ENCODE data around the gene CAPN7. TPM values are rescaled to one million over a fixed set of nuclear protein-coding genes. Genes with fewer than 3 reads are reported as not detected.

Gene CAPN7
- 10 to 100 TPM; 42.2 to 72.3 (median 49.9) TPM for total RNA-seq
- polyA plus RNA-seq, result 10 to 100 TPM; 10.8 to 13.6 (median 11.2) TPM
- long read RNA-seq, donor 1, full-length matches to known transcripts, result 4 of 4 reads
- long read RNA-seq, donor 1, partial matches to known transcripts, result 0 of 4 reads
- long read RNA-seq, donor 1, other reads (novel, unspliced or antisense), result 0 of 4 reads
- long read RNA-seq, donor 2, full-length matches to known transcripts, result 1 of 1 reads
- long read RNA-seq, donor 2, partial matches to known transcripts, result 0 of 1 reads
- long read RNA-seq, donor 2, other reads (novel, unspliced or antisense), result 0 of 1 reads

- intact Hi-C loops (cut with DNase I; ENCODE audit: low total_unique reads), result loop anchor here (10.0 kb wide), 1 partner anchor 359 kb away; no protein-coding TSS in a partner anchor
- H3K27ac ChIP-seq, result peak within 1 kb of the TSS; percentile 95 to 99 (median 96)
- 0 to 1% (median 1%) methylated on average over 44 to 92 of the region's 92 CpGs for WGBS, 5 donors
- peaks cover 18 to 63% (median 50%) of the 10 kb centered on the region in 6 donors for H3K4me1 ChIP-seq
- H3K27me3 ChIP-seq (replicated peaks in 1 of 7), result no peaks in the 10 kb centered on the region
- H3K4me3 ChIP-seq, result peak within 1 kb of the TSS; percentile 59 to 98 (median 88)
- no peaks in the 10 kb centered on the region for H3K9me3 ChIP-seq
- TF ChIP-seq CTCF (IDR thresholded peaks at IDR 0.05 in 8 of 11, conservative IDR thresholded peaks at IDR 0.05 in 3 of 11) (peak in 10 of 11 experiments; percentile 23 to 65 (median 50)), POLR2A (IDR thresholded peaks at IDR 0.05) (peak in 2 of 3 donors; percentile 78), POLR2AphosphoS5 (IDR thresholded peaks at IDR 0.05) (peak; percentile 95 to 99 (median 99))
- peaks cover 0 to 22% (median 0%) of the 10 kb centered on the region in 6 donors for H3K36me3 ChIP-seq
- peak; percentile 99 for DNase-seq
These were observed at the start of gene CAPN7 for GRCh38 chr3:15205934-15206661. CAPN7 (plus strand) TSS chr3:15206246; CDS start chr3:15206496, 250 bp downstream.

- H3K9me3 ChIP-seq, result no peaks in the 10 kb centered on the region
- DNase-seq, result no peak
- H3K4me1 ChIP-seq, result no peaks in the 10 kb centered on the region
- no peak overlapping the region for H3K4me3 ChIP-seq
- no peaks in the 10 kb centered on the region for H3K36me3 ChIP-seq
- peaks cover 0 to 25% (median 6%) of the 10 kb centered on the region in 7 donors for H3K27me3 ChIP-seq (replicated peaks in 1 of 7)
- TF ChIP-seq POLR2AphosphoS5 (IDR thresholded peaks at IDR 0.05), result no peak
- no peak for TF ChIP-seq POLR2A (IDR thresholded peaks at IDR 0.05)
- no peak for TF ChIP-seq CTCF (IDR thresholded peaks at IDR 0.05 in 8 of 11, conservative IDR thresholded peaks at IDR 0.05 in 3 of 11)
- intact Hi-C loops (cut with DNase I; ENCODE audit: low total_unique reads), result no loop called here
- H3K27ac ChIP-seq, result no peak overlapping the region
These were observed 48.6 kb upstream of the CAPN7 start for GRCh38 chr3:15157441-15157840.

- 59 to 77% (median 70%) methylated on average over 5 of the region's 5 CpGs for WGBS, 5 donors
- intact Hi-C loops (cut with DNase I; ENCODE audit: low total_unique reads), result no loop called here
- TF ChIP-seq POLR2AphosphoS5 (IDR thresholded peaks at IDR 0.05), result no peak
- Histone ChIP-seq H3K27ac (no peak overlapping the region), H3K36me3 (no peaks in the 10 kb centered on the region), H3K27me3 (replicated peaks in 1 of 7) (peaks cover 0 to 22% (median 6%) of the 10 kb centered on the region in 7 donors), H3K9me3 (no peaks in the 10 kb centered on the region), H3K4me3 (no peak overlapping the region), H3K4me1 (no peaks in the 10 kb centered on the region)
- no peak for DNase-seq
These were observed 46.4 kb upstream of the CAPN7 start for GRCh38 chr3:15159501-15160136.

- H3K36me3 ChIP-seq, result no peaks in the 10 kb centered on the region
- H3K4me3 ChIP-seq, result no peak overlapping the region
- WGBS, 5 donors, result 66 to 99% (median 81%) methylated on average over 3 of the region's 3 CpGs
- H3K9me3 ChIP-seq, result no peaks in the 10 kb centered on the region
- intact Hi-C loops (cut with DNase I; ENCODE audit: low total_unique reads), result no loop called here
- no peak overlapping the region for H3K27ac ChIP-seq
- H3K4me1 ChIP-seq, result no peaks in the 10 kb centered on the region
- peaks cover 0 to 13% (median 2%) of the 10 kb centered on the region in 7 donors for H3K27me3 ChIP-seq (replicated peaks in 1 of 7)
- TF ChIP-seq POLR2A (IDR thresholded peaks at IDR 0.05) (no peak), POLR2AphosphoS5 (IDR thresholded peaks at IDR 0.05) (no peak)
- DNase-seq, result no peak
These were observed 45.4 kb upstream of the CAPN7 start for GRCh38 chr3:15160662-15161061.
